Trophoblast cell (in vitro differentiated cells and primary cell): ENCODE data around the gene KREMEN2.

Source experiments
- DNase-seq, 2 donors: peaks; one replicate each; pipeline ENCODE4 v3.0.0-alpha.2; 2016
- H2AFZ ChIP-seq: 2 replicates; pipeline ENCODE4 v1.6.1; 2013; ENCODE audit warnings: low read length, moderate library complexity, mild to moderate bottlenecking; ENCODE audit not compliant: insufficient read depth, poor library complexity
- H2AK5ac ChIP-seq: 2 replicates; pipeline ENCODE4 v1.6.1; 2013; ENCODE audit warnings: mild to moderate bottlenecking, low read length
- H2BK120ac ChIP-seq: 2 replicates; pipeline ENCODE4 v1.6.1; 2013; ENCODE audit warnings: low read length, mild to moderate bottlenecking, moderate library complexity; ENCODE audit not compliant: insufficient read depth, poor library complexity
- H2BK12ac ChIP-seq: 2 replicates; pipeline ENCODE4 v1.6.1; 2013; ENCODE audit warnings: mild to moderate bottlenecking, low read length, moderate library complexity
- H2BK5ac ChIP-seq: 2 replicates; pipeline ENCODE4 v1.6.1; 2013; ENCODE audit warnings: low read length, low read depth, moderate library complexity, mild to moderate bottlenecking; ENCODE audit not compliant: poor library complexity
- H3K14ac ChIP-seq: 2 replicates; pipeline ENCODE4 v1.6.1; 2013; ENCODE audit warnings: mild to moderate bottlenecking, low read length
- H3K18ac ChIP-seq: 2 replicates; pipeline ENCODE4 v1.6.1; 2013; ENCODE audit warnings: mild to moderate bottlenecking, low read length
- H3K23ac ChIP-seq: 2 replicates; pipeline ENCODE4 v1.6.1; 2013; ENCODE audit warnings: low read length
- H3K27ac ChIP-seq: 2 replicates; pipeline ENCODE4 v1.5.1; 2013; ENCODE audit warnings: low read depth, mild to moderate bottlenecking, inconsistent platforms, low read length, moderate library complexity
- H3K27me3 ChIP-seq: 2 replicates; pipeline ENCODE4 v1.6.1; 2013; ENCODE audit warnings: inconsistent platforms, mild to moderate bottlenecking, low read length, moderate library complexity; ENCODE audit not compliant: insufficient read depth
- H3K36me3 ChIP-seq, 2 experiments: 1 replicate in 1 of 2; 2 replicates in 1 of 2; pipeline ENCODE4 v1.6.1; 2013; ENCODE audit warnings: low read length in 2 of 2, mild to moderate bottlenecking in 2 of 2, moderate library complexity in 1 of 2; ENCODE audit not compliant: insufficient read depth in 2 of 2, control insufficient read depth in 1 of 2
- H3K4ac ChIP-seq: 2 replicates; pipeline ENCODE4 v1.6.1; 2013; ENCODE audit warnings: low read depth, mild to moderate bottlenecking, low read length, moderate library complexity
- H3K4me1 ChIP-seq, 2 experiments: 1 replicate in 1 of 2; 2 replicates in 1 of 2; pipeline ENCODE4 v1.6.1; 2013; ENCODE audit warnings: low read length in 2 of 2, mild to moderate bottlenecking in 2 of 2, moderate library complexity in 1 of 2; ENCODE audit not compliant: insufficient read depth in 2 of 2, control insufficient read depth in 1 of 2
- H3K4me2 ChIP-seq: 2 replicates; pipeline ENCODE4 v1.6.1; 2013; ENCODE audit warnings: inconsistent platforms, mild to moderate bottlenecking, low read length, moderate library complexity
- H3K4me3 ChIP-seq: 2 replicates; pipeline ENCODE4 v1.5.1; 2013; ENCODE audit warnings: mild to moderate bottlenecking, low read depth, low read length, inconsistent platforms
- H3K79me1 ChIP-seq: one replicate; pipeline ENCODE4 v1.6.1; 2013; ENCODE audit warnings: low read length
- H3K79me2 ChIP-seq: 2 replicates; pipeline ENCODE4 v1.6.1; 2013; ENCODE audit warnings: low read length, mild to moderate bottlenecking; ENCODE audit not compliant: control insufficient read depth, insufficient read depth, poor library complexity
- H3K9ac ChIP-seq: 2 replicates; pipeline ENCODE4 v1.6.1; 2013; ENCODE audit warnings: mild to moderate bottlenecking, low read length
- H3K9me3 ChIP-seq: 2 replicates; pipeline ENCODE4 v1.6.1; 2013; ENCODE audit warnings: low read depth, mild to moderate bottlenecking, control low read depth, inconsistent platforms, low read length; ENCODE audit not compliant: insufficient read depth
- H4K12ac ChIP-seq: 2 replicates; pipeline ENCODE4 v1.6.1; 2013; ENCODE audit warnings: low read depth, mild to moderate bottlenecking, low read length, moderate library complexity
- H4K8ac ChIP-seq: 2 replicates; pipeline ENCODE4 v1.6.1; 2013; ENCODE audit warnings: low read depth, mild to moderate bottlenecking, low read length, moderate library complexity
- H4K91ac ChIP-seq: one replicate; pipeline ENCODE4 v1.6.1; 2013; ENCODE audit warnings: low read depth, mild to moderate bottlenecking, low read length, moderate library complexity
- whole genome bisulfite sequencing: extraction: QIAGEN DNeasy Blood & Tissue Kit; methylation state at CpG from one replicate; pipeline ENCODE4 v1.1.7; 2013; ENCODE audit warnings: missing lambda C conversion rate; ENCODE audit not compliant: insufficient read length, insufficient coverage; ENCODE audit errors: extremely low coverage; 5-methylcytosine and 5-hydroxymethylcytosine counted together

Gene KREMEN2

GRCh38 chr16:2969545-2970521 lies 5.8 kb downstream of the KREMEN2 start:
- peak overlapping the region; percentile 80 for H3K9ac ChIP-seq
- no peak overlapping the region for H2BK12ac ChIP-seq
- peak overlapping the region; percentile 37 for H3K4ac ChIP-seq
- H3K4me2 ChIP-seq, result peak overlapping the region; percentile 96
- no peak overlapping the region for H3K23ac ChIP-seq
- peaks cover 2% of the 10 kb centered on the region for H3K79me2 ChIP-seq
- peak overlapping the region; percentile 13 for H2BK5ac ChIP-seq
- peaks cover 5% of the 10 kb centered on the region for H3K79me1 ChIP-seq
- no peaks in the 10 kb centered on the region for H3K9me3 ChIP-seq
- peaks cover 29 to 32% of the 10 kb centered on the region in 2 experiments for H3K36me3 ChIP-seq
- H4K12ac ChIP-seq, result peak overlapping the region; percentile 16
- H2BK120ac ChIP-seq, result peak overlapping the region; percentile 29
- H4K91ac ChIP-seq, result peak overlapping the region; percentile 66
- no peaks in the 10 kb centered on the region for H3K27me3 ChIP-seq
- peaks cover 14 to 20% of the 10 kb centered on the region in 2 experiments for H3K4me1 ChIP-seq
- H3K14ac ChIP-seq, result peak overlapping the region; percentile 70
- H2AK5ac ChIP-seq, result peak overlapping the region; percentile 61
- peak in 1 of 2 donors; percentile 21 for DNase-seq
- peak overlapping the region; percentile 42 for H2AFZ ChIP-seq
- H3K18ac ChIP-seq, result peak overlapping the region; percentile 80
- no CpG with 5 or more reads among the region's 83 CpGs for WGBS
- H4K8ac ChIP-seq, result peak overlapping the region; percentile 46
- no peak overlapping the region for H3K27ac ChIP-seq
- H3K4me3 ChIP-seq, result peak overlapping the region; percentile 88

DNA sequence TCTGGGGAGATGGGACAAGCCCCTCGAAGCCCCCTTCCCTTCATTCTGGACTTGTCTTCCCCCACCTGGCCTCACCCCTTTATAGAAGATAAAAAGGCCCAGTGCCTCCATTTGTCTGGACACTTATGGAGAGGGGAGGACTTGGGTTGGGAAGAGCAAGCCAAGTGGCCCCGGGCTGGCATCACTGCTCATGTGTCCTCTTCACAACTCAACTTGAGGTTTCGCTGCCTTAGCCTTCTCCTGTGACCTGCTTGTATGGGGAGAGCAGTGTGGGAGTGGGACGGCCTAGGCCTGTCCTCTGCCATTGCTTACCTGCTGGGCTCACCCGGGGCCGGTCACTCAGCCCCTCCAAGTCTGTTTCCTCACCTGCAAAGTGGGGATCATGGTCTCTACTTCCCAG lies 6.5 kb downstream of the KREMEN2 start:
- Histone ChIP-seq H3K4ac (no peak overlapping the region), H3K9me3 (no peaks in the 10 kb centered on the region), H3K23ac (no peak overlapping the region), H2BK5ac (no peak overlapping the region), H2BK120ac (no peak overlapping the region), H2BK12ac (no peak overlapping the region), H3K27me3 (no peaks in the 10 kb centered on the region), H3K79me2 (peaks cover 2% of the 10 kb centered on the region), H3K9ac (no peak overlapping the region), H3K4me3 (no peak overlapping the region), H3K36me3 (peaks cover 37 to 39% of the 10 kb centered on the region in 2 experiments), H3K14ac (no peak overlapping the region), H3K27ac (no peak overlapping the region), H4K8ac (no peak overlapping the region), H2AFZ (no peak overlapping the region), H4K12ac (no peak overlapping the region), H4K91ac (no peak overlapping the region), H2AK5ac (no peak overlapping the region), H3K79me1 (peaks cover 5% of the 10 kb centered on the region), H3K18ac (no peak overlapping the region), H3K4me1 (peaks cover 12 to 20% of the 10 kb centered on the region in 2 experiments), H3K4me2 (peak overlapping the region; percentile 96)
- no peak for DNase-seq
- no CpG with 5 or more reads among the region's 6 CpGs for WGBS

GRCh38 chr16:2971134-2971984 lies 7.3 kb downstream of the KREMEN2 start:
- Histone ChIP-seq H2AFZ (no peak overlapping the region), H3K14ac (no peak overlapping the region), H3K4me2 (no peak overlapping the region), H3K4me1 (peaks cover 12 to 20% of the 10 kb centered on the region in 2 experiments), H3K27ac (no peak overlapping the region), H3K27me3 (no peaks in the 10 kb centered on the region), H3K79me2 (peaks cover 2% of the 10 kb centered on the region), H3K18ac (no peak overlapping the region), H3K9ac (no peak overlapping the region), H3K9me3 (no peaks in the 10 kb centered on the region), H3K4me3 (no peak overlapping the region), H4K8ac (no peak overlapping the region), H3K79me1 (peaks cover 5% of the 10 kb centered on the region), H2BK5ac (no peak overlapping the region), H2BK12ac (no peak overlapping the region), H2BK120ac (no peak overlapping the region), H3K4ac (no peak overlapping the region), H3K36me3 (peaks cover 44 to 46% of the 10 kb centered on the region in 2 experiments), H4K91ac (no peak overlapping the region), H4K12ac (no peak overlapping the region), H3K23ac (no peak overlapping the region), H2AK5ac (no peak overlapping the region)
- DNase-seq, result no peak
- WGBS, result no CpG with 5 or more reads among the region's 35 CpGs

DNA sequence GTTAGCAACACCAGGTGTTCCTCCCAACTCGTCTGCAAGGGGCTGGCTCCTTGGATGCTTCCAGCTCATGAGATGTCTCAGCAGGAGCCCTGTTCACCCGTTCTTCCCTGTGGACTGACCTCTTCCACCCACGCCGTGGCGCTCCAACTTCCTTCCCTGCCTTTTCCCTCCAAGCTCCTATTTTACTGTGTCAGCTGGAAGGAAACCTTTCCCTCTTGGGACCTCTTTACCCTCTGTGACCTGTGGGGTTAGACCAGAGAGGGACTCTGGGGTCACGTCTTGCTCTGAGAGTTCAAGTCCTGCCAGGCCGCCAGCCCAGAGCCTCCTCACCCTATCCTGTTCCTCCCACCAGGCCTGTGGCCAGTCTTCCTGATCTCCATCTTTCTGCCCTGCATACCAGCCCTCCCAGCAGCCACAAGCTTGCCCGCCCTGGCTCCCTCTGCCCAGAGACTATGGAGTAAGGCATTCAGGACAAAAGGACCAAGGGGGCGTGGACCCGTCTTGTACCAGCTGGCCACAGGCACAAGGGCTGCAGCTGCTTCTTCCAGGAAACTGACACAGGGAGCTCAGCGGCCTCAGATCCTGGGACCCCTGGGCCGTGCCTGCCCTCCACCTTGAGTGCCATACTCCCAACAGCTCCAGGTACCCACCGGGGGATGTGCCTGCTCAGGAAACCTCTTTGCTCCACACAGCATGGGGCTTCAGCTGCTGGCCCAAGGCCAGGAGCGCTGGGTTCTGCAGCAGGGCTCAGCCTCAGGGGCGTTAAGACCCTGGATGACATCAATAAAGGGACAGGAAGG lies 8.1 kb downstream of the KREMEN2 start:
- no peak overlapping the region for H2BK120ac ChIP-seq
- H2AK5ac ChIP-seq, result no peak overlapping the region
- WGBS, result no CpG with 5 or more reads among the region's 15 CpGs

More for the DNA sequence above, 8.1 kb downstream of the KREMEN2 start:
- peaks cover 5% of the 10 kb centered on the region for H3K79me1 ChIP-seq
- DNase-seq, result no peak
- no peak overlapping the region for H3K14ac ChIP-seq
- peaks cover 12 to 20% of the 10 kb centered on the region in 2 experiments for H3K4me1 ChIP-seq
- H3K27ac ChIP-seq, result no peak overlapping the region
- H4K12ac ChIP-seq, result no peak overlapping the region
- no peak overlapping the region for H3K23ac ChIP-seq
- no peaks in the 10 kb centered on the region for H3K9me3 ChIP-seq
- H3K4me3 ChIP-seq, result no peak overlapping the region
- H3K36me3 ChIP-seq, result peaks cover 49 to 54% of the 10 kb centered on the region in 2 experiments
- H3K18ac ChIP-seq, result no peak overlapping the region
- H3K4ac ChIP-seq, result no peak overlapping the region
- no peak overlapping the region for H4K91ac ChIP-seq
- H2AFZ ChIP-seq, result no peak overlapping the region
- no peak overlapping the region for H2BK5ac ChIP-seq
- H3K79me2 ChIP-seq, result peaks cover 2% of the 10 kb centered on the region
- no peak overlapping the region for H3K4me2 ChIP-seq
- H3K27me3 ChIP-seq, result no peaks in the 10 kb centered on the region
- H4K8ac ChIP-seq, result no peak overlapping the region
- no peak overlapping the region for H2BK12ac ChIP-seq
- H3K9ac ChIP-seq, result no peak overlapping the region
